ENCODE data around the gene PDIA5. TPM values are rescaled to one million over a fixed set of nuclear protein-coding genes. Genes with fewer than 3 reads are reported as not detected.

PDIA5 gene
- total RNA-seq, 1 experiment from 2014 or later: 50.8 TPM

DNA sequence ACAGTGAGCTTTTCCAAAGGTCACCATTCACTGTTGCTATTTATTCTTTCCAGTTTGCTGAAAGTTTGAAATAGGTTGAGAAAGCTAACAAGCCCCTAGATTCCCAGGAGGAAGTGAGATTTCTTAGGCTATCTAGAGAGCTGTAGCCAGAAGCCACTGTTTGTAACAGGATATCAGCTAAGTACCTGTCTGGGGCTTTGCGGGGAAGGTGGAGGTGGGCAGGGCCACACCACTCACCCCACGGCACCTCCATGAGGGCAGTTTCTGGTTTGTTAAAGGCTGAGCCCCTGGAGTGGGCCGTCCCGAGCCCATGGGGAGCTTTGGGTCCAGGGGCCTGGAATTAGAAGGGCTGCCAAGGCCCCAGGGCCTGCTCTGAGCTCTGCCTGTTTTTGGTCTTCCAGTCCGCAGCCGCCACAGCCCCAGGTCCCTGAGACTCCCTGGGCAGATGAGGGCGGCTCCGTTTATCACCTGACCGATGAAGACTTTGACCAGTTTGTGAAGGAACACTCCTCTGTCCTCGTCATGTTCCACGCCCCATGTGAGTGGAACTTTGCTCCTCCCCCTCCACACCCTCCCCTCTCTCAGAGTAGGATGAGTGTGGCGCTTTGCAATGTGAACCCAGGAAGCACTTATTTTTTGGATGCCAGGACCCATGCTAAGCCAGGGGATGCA lies 63.4 kb downstream of the PDIA5 start:
- Histone ChIP-seq H4K20me1 (ENCODE audit: insufficient read depth) (no peaks in the 10 kb centered on the region), H3K4me1 (ENCODE audit: control insufficient read depth in 1 of 2, insufficient read depth in 2 of 2, low read length in 2 of 2) (no peaks in the 10 kb centered on the region), H3K4me2 (ENCODE audit: low read length) (no peak overlapping the region), H3K9me3 (ENCODE audit: control insufficient read depth in 1 of 2, insufficient read depth in 1 of 2, low read depth in 1 of 2, low read length in 2 of 2) (no peaks in the 10 kb centered on the region), H2AFZ (ENCODE audit: low read depth, low read length, poor library complexity, severe bottlenecking) (no peak overlapping the region), H3K36me3 (ENCODE audit: control insufficient read depth in 1 of 2, insufficient read depth in 2 of 2, low read length in 2 of 2) (peaks cover 34 to 41% of the 10 kb centered on the region in 2 experiments), H3K4me3 (replicated peaks in 1 of 2; ENCODE audit: low read depth in 1 of 2, low read length in 2 of 2) (no peak overlapping the region), H3K9me2 (ENCODE audit: insufficient read depth) (no peaks in the 10 kb centered on the region), H3K27me3 (ENCODE audit: insufficient read depth, low read length) (no peaks in the 10 kb centered on the region), H3K27ac (ENCODE audit: low read depth, low read length) (no peak overlapping the region), H3K9ac (ENCODE audit: low read length) (no peak overlapping the region), H3K79me2 (ENCODE audit: insufficient read depth, low read length) (peaks cover 3% of the 10 kb centered on the region; the same call in 1 of the 2 replicates)
- no peak for TF ChIP-seq ZFX (IDR thresholded peaks at IDR 0.05)
- no peak for TF ChIP-seq POLR2A (IDR thresholded peaks at IDR 0.05; ENCODE audit: borderline replicate concordance, extremely low read depth, insufficient read depth, insufficient read length)
- TF ChIP-seq ELF1 (IDR thresholded peaks at IDR 0.05; ENCODE audit: borderline replicate concordance, low read depth): no peak
- TF ChIP-seq POLR2AphosphoS5 (IDR thresholded peaks at IDR 0.05; ENCODE audit: low read depth, low read length): no peak
- TF ChIP-seq CBX3 (IDR thresholded peaks at IDR 0.05; ENCODE audit: low read depth): no peak
- no peak for TF ChIP-seq TCF7L2 (IDR thresholded peaks at IDR 0.05; ENCODE audit: borderline replicate concordance, extremely low read depth, insufficient read depth, insufficient read length)
- TF ChIP-seq SIN3A (IDR thresholded peaks at IDR 0.05; ENCODE audit: low read depth): no peak
- TF ChIP-seq, protein P1, sequence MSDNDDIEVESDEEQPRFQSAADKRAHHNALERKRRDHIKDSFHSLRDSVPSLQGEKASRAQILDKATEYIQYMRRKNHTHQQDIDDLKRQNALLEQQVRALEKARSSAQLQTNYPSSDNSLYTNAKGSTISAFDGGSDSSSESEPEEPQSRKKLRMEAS (IDR thresholded peaks at IDR 0.05): no peak
- no peak for TF ChIP-seq YY1 (IDR thresholded peaks at IDR 0.05; ENCODE audit: extremely low read depth, insufficient replicate concordance, low read depth, low read length)
- no peak for TF ChIP-seq JUND (IDR thresholded peaks at IDR 0.05)
- TF ChIP-seq EGR1 (IDR thresholded peaks at IDR 0.05; ENCODE audit: low read depth): no peak
- RAD21 ChIA-PET (ENCODE audit: low non-redundant PET in 1 of 2, low total read pairs in 2 of 2, uncharacterized antibody in 2 of 2, unreplicated experiment in 2 of 2): no interaction called here
- no TSS peak for BruUV-seq (replicated peaks)
- CTCF ChIA-PET: no interaction called here
- intact Hi-C loops (cut with micrococcal nuclease): no loop called here
- POLR2A ChIA-PET: no interaction called here
- DNase-seq (ENCODE audit: low read depth, low spot score) (no peak), ATAC-seq (no peak)

DNA sequence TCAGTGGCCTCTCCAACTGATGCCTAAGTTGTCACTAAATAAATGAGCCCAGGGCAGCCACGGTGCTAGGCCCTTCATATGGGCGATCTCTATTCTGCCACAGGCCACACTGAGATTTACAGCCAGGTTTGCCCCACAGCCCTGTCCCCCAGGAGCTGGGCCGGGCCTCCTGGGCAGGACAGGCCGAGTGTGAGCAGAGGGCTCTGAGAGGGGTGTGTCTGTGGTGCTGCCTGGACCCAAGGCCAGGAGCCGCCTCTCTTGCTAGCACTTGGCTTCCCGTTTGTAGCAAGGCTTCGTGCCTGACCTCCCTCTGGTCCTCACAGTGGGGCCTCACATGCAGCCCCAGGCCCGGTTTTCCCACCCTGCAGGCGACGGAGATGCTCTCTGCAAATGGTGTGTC lies 67.8 kb downstream of the PDIA5 start:
- POLR2A ChIA-PET: no interaction called here
- Histone ChIP-seq H3K9me2 (ENCODE audit: insufficient read depth) (no peaks in the 10 kb centered on the region), H3K27ac (ENCODE audit: low read depth, low read length) (no peak overlapping the region), H4K20me1 (ENCODE audit: insufficient read depth) (no peaks in the 10 kb centered on the region), H2AFZ (ENCODE audit: low read depth, low read length, poor library complexity, severe bottlenecking) (no peak overlapping the region), H3K4me3 (replicated peaks in 1 of 2; ENCODE audit: low read depth in 1 of 2, low read length in 2 of 2) (no peak overlapping the region), H3K4me2 (ENCODE audit: low read length) (no peak overlapping the region), H3K27me3 (ENCODE audit: insufficient read depth, low read length) (no peaks in the 10 kb centered on the region), H3K79me2 (ENCODE audit: insufficient read depth, low read length) (peaks cover 4% of the 10 kb centered on the region; the same call in 1 of the 2 replicates), H3K36me3 (ENCODE audit: control insufficient read depth in 1 of 2, insufficient read depth in 2 of 2, low read length in 2 of 2) (peaks cover 22 to 23% of the 10 kb centered on the region in 2 experiments), H3K9me3 (ENCODE audit: control insufficient read depth in 1 of 2, insufficient read depth in 1 of 2, low read depth in 1 of 2, low read length in 2 of 2) (no peaks in the 10 kb centered on the region), H3K4me1 (ENCODE audit: control insufficient read depth in 1 of 2, insufficient read depth in 2 of 2, low read length in 2 of 2) (no peaks in the 10 kb centered on the region), H3K9ac (ENCODE audit: low read length) (no peak overlapping the region)
- intact Hi-C loops (cut with micrococcal nuclease): no loop called here
- RAD21 ChIA-PET (ENCODE audit: low non-redundant PET in 1 of 2, low total read pairs in 2 of 2, uncharacterized antibody in 2 of 2, unreplicated experiment in 2 of 2): no interaction called here
- no TSS peak for BruUV-seq (replicated peaks)
- DNase-seq (ENCODE audit: low read depth, low spot score): no peak
- CTCF ChIA-PET: no interaction called here
- TF ChIP-seq ZNF274 (IDR thresholded peaks at IDR 0.05; ENCODE audit: low read depth, low read length) (no peak), JUND (IDR thresholded peaks at IDR 0.05) (no peak), TCF7L2 (IDR thresholded peaks at IDR 0.05; ENCODE audit: borderline replicate concordance, extremely low read depth, insufficient read depth, insufficient read length) (no peak), CEBPB (IDR thresholded peaks at IDR 0.05; ENCODE audit: low read depth) (no peak), ZFX (IDR thresholded peaks at IDR 0.05) (no peak)
- TF ChIP-seq, protein P2, sequence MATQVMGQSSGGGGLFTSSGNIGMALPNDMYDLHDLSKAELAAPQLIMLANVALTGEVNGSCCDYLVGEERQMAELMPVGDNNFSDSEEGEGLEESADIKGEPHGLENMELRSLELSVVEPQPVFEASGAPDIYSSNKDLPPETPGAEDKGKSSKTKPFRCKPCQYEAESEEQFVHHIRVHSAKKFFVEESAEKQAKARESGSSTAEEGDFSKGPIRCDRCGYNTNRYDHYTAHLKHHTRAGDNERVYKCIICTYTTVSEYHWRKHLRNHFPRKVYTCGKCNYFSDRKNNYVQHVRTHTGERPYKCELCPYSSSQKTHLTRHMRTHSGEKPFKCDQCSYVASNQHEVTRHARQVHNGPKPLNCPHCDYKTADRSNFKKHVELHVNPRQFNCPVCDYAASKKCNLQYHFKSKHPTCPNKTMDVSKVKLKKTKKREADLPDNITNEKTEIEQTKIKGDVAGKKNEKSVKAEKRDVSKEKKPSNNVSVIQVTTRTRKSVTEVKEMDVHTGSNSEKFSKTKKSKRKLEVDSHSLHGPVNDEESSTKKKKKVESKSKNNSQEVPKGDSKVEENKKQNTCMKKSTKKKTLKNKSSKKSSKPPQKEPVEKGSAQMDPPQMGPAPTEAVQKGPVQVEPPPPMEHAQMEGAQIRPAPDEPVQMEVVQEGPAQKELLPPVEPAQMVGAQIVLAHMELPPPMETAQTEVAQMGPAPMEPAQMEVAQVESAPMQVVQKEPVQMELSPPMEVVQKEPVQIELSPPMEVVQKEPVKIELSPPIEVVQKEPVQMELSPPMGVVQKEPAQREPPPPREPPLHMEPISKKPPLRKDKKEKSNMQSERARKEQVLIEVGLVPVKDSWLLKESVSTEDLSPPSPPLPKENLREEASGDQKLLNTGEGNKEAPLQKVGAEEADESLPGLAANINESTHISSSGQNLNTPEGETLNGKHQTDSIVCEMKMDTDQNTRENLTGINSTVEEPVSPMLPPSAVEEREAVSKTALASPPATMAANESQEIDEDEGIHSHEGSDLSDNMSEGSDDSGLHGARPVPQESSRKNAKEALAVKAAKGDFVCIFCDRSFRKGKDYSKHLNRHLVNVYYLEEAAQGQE (IDR thresholded peaks at IDR 0.05; ENCODE audit: low read depth): no peak
- ATAC-seq: no peak

All from HCT116 (cell line).